DLD1 (cell line): ENCODE results near the gene TAF4B.
"Not testable (repeated sequence)": the region's sequence is repeated elsewhere in the genome, so short reads cannot be mapped to it uniquely, and the experiment has no call there.

Experiments used
- in situ Hi-C: cut with HindIII; loops from 2 replicates; pipeline ENCODE4 v1.10.0; 2017; ENCODE audit warnings: low sequenced_read_pairs

The TAF4B gene, protein sequence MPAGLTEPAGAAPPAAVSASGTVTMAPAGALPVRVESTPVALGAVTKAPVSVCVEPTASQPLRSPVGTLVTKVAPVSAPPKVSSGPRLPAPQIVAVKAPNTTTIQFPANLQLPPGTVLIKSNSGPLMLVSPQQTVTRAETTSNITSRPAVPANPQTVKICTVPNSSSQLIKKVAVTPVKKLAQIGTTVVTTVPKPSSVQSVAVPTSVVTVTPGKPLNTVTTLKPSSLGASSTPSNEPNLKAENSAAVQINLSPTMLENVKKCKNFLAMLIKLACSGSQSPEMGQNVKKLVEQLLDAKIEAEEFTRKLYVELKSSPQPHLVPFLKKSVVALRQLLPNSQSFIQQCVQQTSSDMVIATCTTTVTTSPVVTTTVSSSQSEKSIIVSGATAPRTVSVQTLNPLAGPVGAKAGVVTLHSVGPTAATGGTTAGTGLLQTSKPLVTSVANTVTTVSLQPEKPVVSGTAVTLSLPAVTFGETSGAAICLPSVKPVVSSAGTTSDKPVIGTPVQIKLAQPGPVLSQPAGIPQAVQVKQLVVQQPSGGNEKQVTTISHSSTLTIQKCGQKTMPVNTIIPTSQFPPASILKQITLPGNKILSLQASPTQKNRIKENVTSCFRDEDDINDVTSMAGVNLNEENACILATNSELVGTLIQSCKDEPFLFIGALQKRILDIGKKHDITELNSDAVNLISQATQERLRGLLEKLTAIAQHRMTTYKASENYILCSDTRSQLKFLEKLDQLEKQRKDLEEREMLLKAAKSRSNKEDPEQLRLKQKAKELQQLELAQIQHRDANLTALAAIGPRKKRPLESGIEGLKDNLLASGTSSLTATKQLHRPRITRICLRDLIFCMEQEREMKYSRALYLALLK

DNA sequence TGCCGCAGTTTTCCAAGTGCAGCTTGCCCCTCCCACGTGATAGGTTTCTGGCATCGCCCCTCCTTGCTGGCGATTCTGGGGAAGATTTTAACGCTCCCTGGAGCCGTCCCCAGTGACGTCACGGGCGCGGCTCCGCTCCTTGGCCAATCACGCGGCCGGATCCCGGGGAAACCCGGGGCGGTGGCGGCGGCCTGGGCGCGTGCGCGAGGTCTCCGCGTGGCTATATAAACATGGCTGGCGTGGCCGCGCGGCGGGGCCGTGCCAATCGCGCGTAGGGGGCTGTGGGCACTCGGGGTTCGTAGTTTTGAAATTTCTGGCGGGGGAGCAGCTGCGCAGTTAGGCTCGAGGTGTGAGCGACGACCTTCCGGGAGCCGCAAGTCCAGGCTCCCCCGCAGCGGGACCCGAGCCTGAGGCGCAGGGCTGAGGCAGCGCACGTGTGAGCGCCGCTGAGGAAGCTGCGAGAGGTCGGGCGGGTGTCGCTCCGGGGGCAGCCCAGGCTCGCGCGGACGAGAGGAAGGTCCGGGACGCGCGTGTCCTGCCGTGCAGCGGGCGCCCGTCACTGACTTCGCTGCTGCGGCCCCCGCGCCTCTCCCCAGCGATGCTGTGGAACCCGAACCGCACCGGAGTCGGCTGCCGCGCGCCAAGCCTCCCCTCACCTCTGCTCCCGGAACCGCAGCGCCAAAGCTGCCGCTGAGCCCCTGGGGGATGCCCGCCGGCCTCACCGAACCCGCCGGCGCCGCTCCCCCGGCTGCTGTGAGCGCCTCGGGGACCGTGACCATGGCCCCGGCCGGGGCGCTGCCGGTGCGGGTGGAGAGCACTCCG lies at the start of gene TAF4B:
TAF4B (plus strand) TSS at position 217 of the 822 bp plus-strand sequence; CDS start at position 706, 489 bp downstream.
- in situ Hi-C loops: no loop called here

- in situ Hi-C loops: no loop called here
Measured at GRCh38 chr18:26181343-26181826, 44.9 kb upstream of the TAF4B start.

GRCh38 chr18:26183395-26184112 lies 42.7 kb upstream of the TAF4B start:
- in situ Hi-C loops: no loop called here

DNA sequence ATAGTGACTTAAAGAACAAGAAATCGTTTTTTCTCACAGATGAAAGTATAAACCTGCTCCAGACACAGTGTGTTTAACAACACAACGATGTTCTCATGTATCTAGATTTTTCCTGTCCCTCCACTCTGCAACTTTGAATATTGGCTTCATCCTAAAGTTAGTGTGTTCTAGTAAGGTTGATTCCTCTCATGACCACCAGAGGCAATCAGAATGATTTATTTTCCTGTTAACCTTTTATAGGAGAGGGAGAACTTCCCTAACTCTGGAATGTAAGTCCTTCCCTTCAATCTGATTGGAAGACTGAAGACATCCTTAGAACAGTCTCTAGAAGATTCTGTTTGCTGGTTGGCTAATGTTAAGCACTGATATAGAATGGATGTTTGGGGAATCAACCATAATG lies 41.0 kb upstream of the TAF4B start:
- in situ Hi-C loops: no loop called here

DNA sequence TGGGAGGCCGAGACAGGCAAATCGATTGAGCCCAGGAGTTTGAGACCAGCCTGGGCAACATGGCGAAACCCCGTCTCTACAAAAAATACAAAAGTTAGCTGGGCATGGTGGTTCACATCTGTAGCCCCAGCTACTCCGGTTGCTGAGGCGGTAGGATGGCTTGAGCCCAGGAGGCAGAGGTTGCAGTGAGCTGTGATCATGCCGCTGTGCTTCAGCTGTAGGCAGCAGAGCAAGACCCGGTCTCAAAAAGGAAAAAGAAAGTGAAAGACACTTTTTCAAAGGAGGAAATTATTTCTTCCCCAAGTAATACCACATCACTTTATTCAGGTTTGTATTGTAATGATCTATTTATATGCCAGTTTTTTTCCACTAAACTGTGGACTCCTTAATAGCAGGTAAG lies 35.7 kb upstream of the TAF4B start:
- in situ Hi-C loops: no loop called here

GRCh38 chr18:26192233-26192632 lies 34.0 kb upstream of the TAF4B start:
- in situ Hi-C loops: no loop called here

DNA sequence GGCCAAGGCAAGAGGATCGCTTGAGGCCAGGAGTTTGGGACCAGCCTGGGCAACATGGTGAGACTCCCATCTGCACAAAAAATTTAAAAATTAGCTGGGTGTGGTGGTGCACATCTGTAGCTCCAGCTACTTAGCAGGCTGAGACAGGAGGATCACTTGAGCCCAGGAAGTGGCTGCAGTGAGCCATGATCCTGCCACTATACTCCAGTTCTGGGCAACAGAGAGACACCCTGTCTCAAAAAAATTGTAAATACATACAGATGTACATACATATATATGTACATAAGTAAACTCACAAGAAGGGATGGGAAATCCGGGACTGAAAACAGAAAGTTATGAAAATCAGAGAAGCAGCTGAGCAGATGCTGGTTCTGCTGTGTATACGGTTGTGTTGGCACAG lies 29.6 kb upstream of the TAF4B start:
- in situ Hi-C loops: no loop called here

GRCh38 chr18:26202001-26202400 lies 24.2 kb upstream of the TAF4B start:
- in situ Hi-C loops: not testable (repeated sequence)

DNA sequence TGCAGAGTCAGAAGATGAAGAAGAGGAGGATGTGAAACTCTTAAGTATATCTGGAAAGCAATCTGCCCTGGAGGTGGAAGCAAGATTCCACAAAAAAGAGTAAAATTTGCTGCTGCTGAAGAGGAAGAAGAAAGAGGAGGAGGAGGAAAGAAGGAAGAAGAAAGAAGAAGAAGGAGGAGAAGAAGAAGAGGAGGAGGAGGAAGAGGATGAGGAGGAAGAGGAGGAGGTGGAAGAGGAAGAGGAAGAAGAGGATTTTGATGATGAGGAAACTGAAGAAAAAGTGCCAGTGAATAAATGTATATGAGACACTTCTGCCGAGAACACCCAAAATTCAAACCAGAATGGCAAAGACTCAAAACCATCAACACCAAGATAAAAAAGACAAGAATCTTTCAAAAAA lies 20.9 kb upstream of the TAF4B start:
- in situ Hi-C loops: no loop called here

DNA sequence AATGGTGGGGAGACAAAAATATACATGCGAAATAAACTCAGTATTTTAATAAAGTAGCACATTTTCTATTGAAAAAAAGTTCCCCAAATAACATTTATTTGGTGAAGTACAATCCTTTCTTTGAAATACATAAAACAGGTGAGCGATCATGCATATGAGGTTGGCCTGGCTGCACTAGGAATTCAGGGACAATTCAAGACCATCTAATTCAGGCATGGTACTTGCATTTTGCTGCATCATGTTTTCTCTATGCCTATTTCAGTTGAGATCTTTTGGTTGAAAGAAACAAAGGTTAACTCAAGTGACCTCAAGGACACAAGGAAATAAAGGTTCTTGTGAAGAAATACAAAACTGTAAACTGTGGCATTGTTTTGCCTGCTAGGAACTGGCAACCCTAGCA lies 19.8 kb upstream of the TAF4B start:
- in situ Hi-C loops: no loop called here

DNA sequence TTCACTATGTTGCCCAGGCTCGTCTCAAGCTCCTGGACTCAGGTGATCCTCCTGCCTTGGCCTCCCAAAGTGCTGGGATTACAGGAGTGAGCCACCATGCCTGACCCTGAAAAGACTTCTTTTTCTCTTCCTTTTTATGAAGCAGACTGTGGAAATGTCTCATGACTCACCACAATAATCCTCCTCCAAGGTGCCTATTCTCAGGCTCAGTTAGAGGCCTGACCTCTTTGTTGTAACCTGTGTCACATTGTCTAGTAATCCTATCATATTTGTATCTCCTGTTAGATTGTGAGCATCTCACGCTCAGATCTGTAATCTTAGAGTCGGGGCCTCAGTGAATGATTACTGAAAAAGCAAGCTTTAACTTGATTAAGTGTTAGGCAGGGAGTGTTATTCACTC lies 18.3 kb upstream of the TAF4B start:
- in situ Hi-C loops: no loop called here

- in situ Hi-C loops: no loop called here
Measured at GRCh38 chr18:26208977-26209376, 17.3 kb upstream of the TAF4B start.

DNA sequence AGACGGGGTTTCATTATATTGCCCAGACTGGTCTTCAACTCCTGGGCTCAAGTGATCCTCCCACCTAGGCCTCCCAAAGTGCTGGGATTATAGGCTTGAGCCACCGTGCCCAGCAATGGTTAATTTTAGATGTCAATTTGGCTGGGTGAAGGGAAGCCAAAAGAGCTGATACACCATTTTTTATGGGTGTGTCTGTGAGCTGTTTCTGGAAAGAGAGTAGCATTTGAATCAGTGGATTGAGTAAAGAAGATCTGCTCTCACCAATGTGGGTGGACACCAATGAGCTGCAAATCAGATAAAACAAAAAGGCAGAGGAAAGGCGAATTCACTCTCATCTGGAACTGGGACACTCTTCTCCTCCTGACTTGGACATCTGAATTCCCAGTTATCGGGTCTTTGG lies 16.1 kb upstream of the TAF4B start:
- in situ Hi-C loops: no loop called here

- in situ Hi-C loops: no loop called here
Measured at GRCh38 chr18:26215247-26215970, 10.8 kb upstream of the TAF4B start.

- in situ Hi-C loops: no loop called here
Measured at GRCh38 chr18:26225022-26225693, 1.1 kb upstream of the TAF4B start.

DNA sequence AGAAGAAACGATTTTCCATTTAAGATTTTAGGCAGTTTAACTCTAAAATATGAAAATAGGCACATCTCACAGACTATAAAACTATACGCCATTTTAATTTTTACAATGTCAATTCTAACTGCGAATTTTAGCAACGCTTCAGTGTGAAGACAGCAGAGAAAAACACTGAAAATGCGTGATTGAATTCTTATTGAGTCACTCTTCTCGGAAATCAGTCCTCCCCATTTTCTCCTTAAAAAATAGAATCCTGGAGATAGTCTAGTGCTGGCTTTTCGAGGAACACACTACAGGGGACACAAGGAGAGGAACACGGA lies 373 bp upstream of the TAF4B start:
- in situ Hi-C loops: no loop called here

DNA sequence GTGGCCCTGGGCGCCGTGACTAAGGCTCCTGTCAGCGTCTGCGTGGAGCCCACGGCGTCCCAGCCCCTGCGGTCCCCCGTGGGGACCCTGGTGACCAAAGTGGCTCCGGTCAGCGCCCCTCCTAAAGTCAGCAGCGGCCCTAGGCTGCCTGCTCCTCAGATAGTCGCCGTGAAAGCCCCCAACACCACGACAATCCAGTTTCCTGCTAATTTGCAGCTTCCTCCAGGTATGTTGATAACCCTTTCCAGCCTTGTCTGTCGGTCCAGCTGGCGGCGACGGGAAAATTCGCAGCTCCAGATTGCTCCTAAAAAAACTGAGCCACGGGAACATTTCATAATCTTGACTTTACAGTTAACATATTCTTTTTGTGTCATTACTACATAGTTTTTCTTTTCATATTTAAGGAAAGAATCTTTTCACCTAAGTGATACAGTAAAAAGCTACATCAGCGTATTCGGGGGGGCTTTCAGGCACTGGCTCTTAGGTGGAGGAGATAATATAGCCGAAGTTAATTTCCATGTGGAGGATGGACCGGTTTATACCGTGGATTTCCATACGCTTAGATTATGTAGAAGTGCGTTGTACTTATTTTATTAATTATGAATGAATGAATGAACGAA lies 916 bp downstream of the TAF4B start:
- in situ Hi-C loops: no loop called here

DNA sequence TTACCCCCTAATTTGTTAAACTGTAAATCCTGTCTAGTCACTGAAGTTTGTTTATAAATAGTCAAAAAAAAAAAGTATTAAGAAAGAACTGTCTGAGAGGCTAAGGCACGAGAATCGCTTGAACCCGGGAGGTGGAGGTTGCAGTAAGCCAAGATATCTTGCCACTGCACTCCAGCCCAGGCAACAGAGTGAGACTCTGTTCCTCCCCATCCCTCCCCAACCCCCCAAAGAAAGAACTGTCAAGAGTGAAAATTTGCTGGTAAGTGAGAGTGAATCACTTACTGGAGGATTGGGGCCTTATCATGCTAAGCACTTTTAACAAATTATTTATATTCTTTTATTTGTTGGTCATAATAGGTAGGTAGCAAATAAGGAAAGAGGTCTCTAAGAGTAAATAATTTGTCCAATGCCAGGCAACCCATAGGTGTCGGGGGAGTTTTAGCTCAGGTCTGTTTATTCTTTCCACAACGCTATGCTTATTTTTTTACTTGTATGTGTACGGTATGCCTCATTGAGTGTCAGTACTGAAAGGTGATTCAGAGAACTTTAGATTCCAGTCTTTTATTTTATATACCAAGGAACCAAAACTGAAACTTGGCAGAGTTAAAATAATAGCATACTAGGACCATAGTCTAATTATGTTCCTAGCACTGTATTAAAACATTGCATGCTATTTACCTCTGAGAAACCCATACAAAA lies 2.5 kb downstream of the TAF4B start:
- in situ Hi-C loops: no loop called here
